SK-N-MC (cell line): ENCODE data around the gene COMTD1.

Experiments
- EZH2 ChIP-seq: fragments of 200-600 bp; sonication (generic); IDR thresholded peaks from one replicate; pipeline ENCODE4 v1.6.1; 2017; ENCODE audit warnings: antibody characterized with exemption
- FOXP2 ChIP-seq: optimal IDR thresholded peaks from 2 replicates; pipeline ENCODE3; 2011; ENCODE audit warnings: mild to moderate bottlenecking, moderate library complexity; ENCODE audit not compliant: insufficient read depth; ENCODE audit errors: extremely low read length, control extremely low read depth
- POLR2AphosphoS5 ChIP-seq: IDR thresholded peaks from 2 replicates; pipeline ENCODE4 v1.6.1; 2012; ENCODE audit warnings: mild to moderate bottlenecking, low read depth, low read length, borderline replicate concordance

- TF ChIP-seq POLR2AphosphoS5 (no peak), EZH2 (no peak), FOXP2 (no peak)
Measured at GRCh38 chr10:75244487-75245353, 9.0 kb upstream of the COMTD1 start.
